Measurements from ENCODE around the gene CCDC54. TPM values are rescaled to one million over a fixed set of nuclear protein-coding genes. Genes with fewer than 3 reads are reported as not detected.

CCDC54 gene
- total RNA-seq, 1 donor from 2014 or later = not detected

DNA sequence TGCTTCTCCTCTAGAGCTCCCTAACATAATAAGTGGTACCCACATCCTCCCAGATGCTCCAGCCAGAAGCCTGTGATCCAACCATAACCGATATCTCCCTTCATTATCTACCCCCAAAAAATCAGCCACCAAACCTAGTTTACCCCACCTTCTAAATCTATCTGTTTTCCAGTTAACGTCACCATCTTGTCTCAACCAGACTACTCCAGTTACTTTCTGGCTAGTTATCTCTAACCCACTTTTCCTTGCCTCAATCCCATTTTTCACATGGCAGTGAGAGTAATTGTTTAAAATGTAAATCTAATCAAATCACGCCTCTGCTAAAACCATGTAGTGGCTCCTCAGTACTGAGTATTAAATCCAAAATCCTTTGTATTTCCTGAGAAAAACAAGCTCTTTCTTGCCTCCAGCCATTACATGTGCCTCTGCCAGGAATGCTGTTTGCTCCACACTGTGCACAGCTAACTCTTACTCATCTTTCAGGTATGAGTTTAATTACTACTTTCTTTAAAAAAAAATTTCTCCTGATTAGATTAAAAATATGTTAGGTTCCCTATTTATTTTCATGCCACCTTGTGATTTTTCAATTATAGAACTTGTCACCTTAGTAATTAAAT, 15.4 kb downstream of the CCDC54 start:
- no peaks in the 10 kb centered on the region for H3K79me2 ChIP-seq (ENCODE audit: low read depth)
- H3K9me3 ChIP-seq (ENCODE audit: low read depth) = no peaks in the 10 kb centered on the region
- H3K4me3 ChIP-seq = no peak overlapping the region
- no peak overlapping the region for H2AFZ ChIP-seq (replicated peaks)
- DNase-seq (ENCODE audit: low spot score) = no peak
- H3K9ac ChIP-seq = no peak overlapping the region
- Mint-ChIP-seq H3K27me3 (ENCODE audit: insufficient read depth, low read depth) (peaks cover 2% of the 10 kb centered on the region), H3K9me3 (no peaks in the 10 kb centered on the region), H3K4me3 (no peak overlapping the region), H3K36me3 (no peaks in the 10 kb centered on the region), H3K4me1 (no peaks in the 10 kb centered on the region), H3K27ac (no peak overlapping the region)
- H3K27me3 ChIP-seq = no peaks in the 10 kb centered on the region
- TF ChIP-seq CTCF (IDR thresholded peaks at IDR 0.05) (no peak), EZH2 (IDR thresholded peaks at IDR 0.05) (no peak), EZH2phosphoT487 (IDR thresholded peaks at IDR 0.05) (no peak)
- H3K4me1 ChIP-seq = no peaks in the 10 kb centered on the region
- H3K4me2 ChIP-seq = no peak overlapping the region
- H3K27ac ChIP-seq = no peak overlapping the region
- no peaks in the 10 kb centered on the region for H3F3A ChIP-seq (ENCODE audit: low read depth)
- no peaks in the 10 kb centered on the region for H4K20me1 ChIP-seq (ENCODE audit: low read depth)
- H3K36me3 ChIP-seq = no peaks in the 10 kb centered on the region

GRCh38 chr3:107394502-107394901, 17.3 kb downstream of the CCDC54 start:
- Mint-ChIP-seq H3K4me3 (no peak overlapping the region), H3K9me3 (no peaks in the 10 kb centered on the region), H3K27me3 (ENCODE audit: insufficient read depth, low read depth) (peaks cover 2% of the 10 kb centered on the region), H3K27ac (no peak overlapping the region), H3K4me1 (no peaks in the 10 kb centered on the region), H3K36me3 (no peaks in the 10 kb centered on the region)
- H3K27me3 ChIP-seq = no peaks in the 10 kb centered on the region
- DNase-seq (ENCODE audit: low spot score) = no peak
- H3K4me3 ChIP-seq = no peak overlapping the region
- no peaks in the 10 kb centered on the region for H4K20me1 ChIP-seq (ENCODE audit: low read depth)
- no peak overlapping the region for H3K4me2 ChIP-seq
- no peaks in the 10 kb centered on the region for H3K36me3 ChIP-seq
- no peak overlapping the region for H3K27ac ChIP-seq
- no peak overlapping the region for H3K9ac ChIP-seq
- no peaks in the 10 kb centered on the region for H3K79me2 ChIP-seq (ENCODE audit: low read depth)
- no peaks in the 10 kb centered on the region for H3K9me3 ChIP-seq (ENCODE audit: low read depth)
- H3K4me1 ChIP-seq = no peaks in the 10 kb centered on the region
- no peaks in the 10 kb centered on the region for H3F3A ChIP-seq (ENCODE audit: low read depth)
- H2AFZ ChIP-seq (replicated peaks) = peak overlapping the region; percentile 87
- no peak for TF ChIP-seq EZH2 (IDR thresholded peaks at IDR 0.05)

- no peak overlapping the region for H3K4me3 ChIP-seq
- H3K4me1 ChIP-seq = no peaks in the 10 kb centered on the region
- H3K27me3 Mint-ChIP-seq (ENCODE audit: insufficient read depth, low read depth) = peaks cover 2% of the 10 kb centered on the region
- no peaks in the 10 kb centered on the region for H3K36me3 Mint-ChIP-seq
- H2AFZ ChIP-seq (replicated peaks) = no peak overlapping the region
- no peaks in the 10 kb centered on the region for H3K36me3 ChIP-seq
- H3K27ac Mint-ChIP-seq = no peak overlapping the region
- no peak overlapping the region for H3K4me3 Mint-ChIP-seq
- no peaks in the 10 kb centered on the region for H4K20me1 ChIP-seq (ENCODE audit: low read depth)
- H3K9ac ChIP-seq = no peak overlapping the region
- no peaks in the 10 kb centered on the region for H3K79me2 ChIP-seq (ENCODE audit: low read depth)
- H3K9me3 Mint-ChIP-seq = no peaks in the 10 kb centered on the region
- no peaks in the 10 kb centered on the region for H3K9me3 ChIP-seq (ENCODE audit: low read depth)
- no peaks in the 10 kb centered on the region for H3F3A ChIP-seq (ENCODE audit: low read depth)
- no peaks in the 10 kb centered on the region for H3K4me1 Mint-ChIP-seq
- no peak for TF ChIP-seq EZH2phosphoT487 (IDR thresholded peaks at IDR 0.05)
- no peak for TF ChIP-seq CTCF (IDR thresholded peaks at IDR 0.05)
- no peak for TF ChIP-seq EZH2 (IDR thresholded peaks at IDR 0.05)
- DNase-seq (ENCODE audit: low spot score) = no peak
- H3K27ac ChIP-seq = no peak overlapping the region
- H3K27me3 ChIP-seq = no peaks in the 10 kb centered on the region
- H3K4me2 ChIP-seq = no peak overlapping the region
These were observed 17.8 kb downstream of the CCDC54 start for GRCh38 chr3:107395066-107395465.

DNA sequence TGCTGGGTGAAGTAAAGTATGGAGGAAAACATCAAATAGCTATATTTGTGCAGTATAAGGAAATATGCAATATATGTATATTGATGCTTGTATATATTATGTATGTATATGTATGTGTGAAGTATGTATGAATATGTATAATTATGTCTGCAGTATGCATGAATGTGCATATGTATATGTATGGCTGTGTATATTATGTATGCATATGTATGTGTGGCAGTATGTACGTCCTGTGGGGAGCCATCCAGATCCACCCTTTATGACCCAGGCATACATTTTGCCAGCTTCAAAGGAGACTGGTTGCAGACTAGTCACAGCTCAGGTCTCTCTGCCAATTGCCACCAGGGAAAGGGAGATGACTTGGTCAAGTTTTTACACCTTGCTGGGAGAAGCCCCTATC, 24.1 kb downstream of the CCDC54 start:
- no peak overlapping the region for H3K27ac ChIP-seq
- H3K4me1 ChIP-seq = no peaks in the 10 kb centered on the region
- H3K36me3 ChIP-seq = no peaks in the 10 kb centered on the region
- H4K20me1 ChIP-seq (ENCODE audit: low read depth) = no peaks in the 10 kb centered on the region
- no peak overlapping the region for H3K4me2 ChIP-seq
- Mint-ChIP-seq H3K27me3 (ENCODE audit: insufficient read depth, low read depth) (peaks cover 2% of the 10 kb centered on the region), H3K36me3 (no peaks in the 10 kb centered on the region), H3K4me1 (no peaks in the 10 kb centered on the region), H3K9me3 (no peaks in the 10 kb centered on the region), H3K27ac (no peak overlapping the region), H3K4me3 (no peak overlapping the region)
- no peak for TF ChIP-seq EZH2 (IDR thresholded peaks at IDR 0.05)
- TF ChIP-seq CTCF (IDR thresholded peaks at IDR 0.05) = no peak
- no peak for TF ChIP-seq EZH2phosphoT487 (IDR thresholded peaks at IDR 0.05)
- H3F3A ChIP-seq (ENCODE audit: low read depth) = no peaks in the 10 kb centered on the region
- no peaks in the 10 kb centered on the region for H3K79me2 ChIP-seq (ENCODE audit: low read depth)
- H2AFZ ChIP-seq (replicated peaks) = no peak overlapping the region
- no peak overlapping the region for H3K9ac ChIP-seq
- H3K9me3 ChIP-seq (ENCODE audit: low read depth) = no peaks in the 10 kb centered on the region
- DNase-seq (ENCODE audit: low spot score) = no peak
- no peaks in the 10 kb centered on the region for H3K27me3 ChIP-seq
- H3K4me3 ChIP-seq = no peak overlapping the region

All from neural progenitor cell (in vitro differentiated cells).